Midbrain (tissue), 1 donor: ENCODE data around the gene ATG101.
"Not testable (repeated sequence)": the region's sequence is repeated elsewhere in the genome, so short reads cannot be mapped to it uniquely, and the experiment has no call there.

Experiments used
- DNase-seq: peaks from one replicate; lab custom pipeline; 2025; lab: John Stamatoyannopoulos, UW

Gene ATG101

DNA sequence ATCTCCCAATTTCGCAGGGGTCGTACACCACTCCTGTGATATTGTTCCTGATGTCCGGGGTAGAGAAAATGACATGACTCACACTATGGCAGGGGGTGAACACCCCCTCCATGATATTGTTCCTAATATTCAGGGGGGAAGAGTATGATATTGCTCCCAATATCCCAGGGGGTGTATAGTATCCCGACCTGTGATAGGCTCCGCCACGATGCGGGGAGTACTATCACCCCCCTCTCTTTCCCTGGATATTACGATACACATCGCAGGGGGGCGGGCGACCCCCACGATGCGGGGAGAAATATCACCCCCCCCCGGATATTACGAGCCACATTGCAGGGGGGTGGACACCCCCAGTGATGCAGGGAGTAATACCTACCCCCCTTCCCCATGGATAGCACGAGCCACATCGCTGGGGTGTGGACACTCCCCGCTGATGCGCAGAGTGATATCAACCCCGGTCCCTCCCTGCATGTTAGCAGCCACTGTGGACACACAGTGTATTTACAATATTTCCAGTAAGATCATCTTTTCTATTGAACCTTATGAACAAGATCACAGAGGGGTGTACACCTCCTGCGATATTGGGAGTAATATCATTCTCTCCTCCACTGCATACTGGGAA is 27.4 kb downstream of the ATG101 start:
- DNase-seq: no peak

DNA sequence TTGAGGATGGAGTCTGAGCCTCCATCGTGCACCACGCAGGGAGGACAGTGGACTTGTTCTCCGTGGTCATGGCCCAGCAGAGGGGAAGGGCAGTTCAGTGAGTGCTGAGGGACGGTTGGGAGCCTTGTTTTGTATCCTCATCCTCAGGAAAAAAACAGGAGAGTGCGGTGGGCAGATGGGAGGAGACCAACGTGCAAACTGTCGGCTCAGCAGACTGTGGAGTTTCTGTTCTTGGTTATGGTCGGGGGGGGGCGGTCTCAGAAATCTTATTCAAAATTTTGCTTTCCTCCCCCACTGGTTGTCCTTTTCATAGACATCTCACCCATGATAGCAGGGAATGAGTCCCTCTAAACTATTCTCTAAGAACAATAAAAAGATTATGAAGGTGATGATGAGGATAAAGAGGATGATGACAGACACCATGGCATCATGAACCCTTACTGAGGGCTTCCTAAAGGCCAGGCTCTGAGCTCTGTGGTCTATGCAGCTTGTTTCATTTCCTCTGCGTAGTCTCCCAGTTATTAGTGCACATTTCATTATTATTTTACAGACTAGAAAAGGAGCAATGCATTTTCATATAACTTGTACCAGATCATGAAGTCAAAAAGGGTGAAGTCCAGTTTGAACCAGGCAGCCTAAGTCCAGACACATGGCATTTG is 34.8 kb downstream of the ATG101 start:
- DNase-seq: not testable (repeated sequence)

DNA sequence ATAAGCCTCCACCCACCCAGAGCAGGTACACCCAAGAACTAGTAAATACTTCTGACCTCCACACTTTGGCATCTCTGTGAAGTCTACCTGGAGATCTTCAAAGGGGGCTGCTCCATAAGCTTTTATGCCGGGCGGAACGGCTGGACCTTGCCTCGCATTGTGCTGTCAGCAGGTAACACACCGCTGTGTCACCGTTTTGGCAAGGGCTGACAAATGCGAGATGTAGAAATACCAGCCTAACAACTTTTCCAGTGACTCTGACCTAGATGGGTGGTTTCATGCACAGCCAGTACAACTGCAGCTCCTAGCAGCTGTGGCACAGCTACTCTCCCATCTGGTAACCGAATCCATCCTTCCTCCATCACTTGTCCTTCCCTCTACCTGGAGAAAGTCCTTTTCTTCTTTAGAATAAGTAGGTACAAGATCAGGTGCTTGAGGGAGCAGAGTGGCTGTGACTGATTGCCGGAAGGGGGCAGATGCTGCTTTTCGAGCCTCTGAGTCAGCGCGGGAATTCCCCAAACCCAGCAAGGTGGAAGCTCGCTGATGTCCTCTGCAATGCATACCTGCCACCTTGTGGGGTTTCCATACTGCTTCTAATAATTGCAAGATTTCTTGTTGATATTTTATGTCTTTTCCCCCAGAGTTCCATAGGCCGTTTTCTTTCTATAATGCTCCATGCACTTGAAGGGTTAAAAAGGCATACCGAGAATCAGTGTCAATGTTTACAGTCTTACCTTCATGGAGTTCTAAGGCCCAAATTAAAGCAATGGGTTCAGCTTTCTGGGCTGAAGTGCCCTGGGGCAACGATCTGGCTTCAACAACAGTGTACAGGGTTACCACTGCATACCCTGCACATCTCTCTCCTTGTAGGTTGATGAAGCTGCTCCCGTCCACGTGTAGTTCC is 46.7 kb downstream of the ATG101 start:
- DNase-seq: not testable (repeated sequence)

DNA sequence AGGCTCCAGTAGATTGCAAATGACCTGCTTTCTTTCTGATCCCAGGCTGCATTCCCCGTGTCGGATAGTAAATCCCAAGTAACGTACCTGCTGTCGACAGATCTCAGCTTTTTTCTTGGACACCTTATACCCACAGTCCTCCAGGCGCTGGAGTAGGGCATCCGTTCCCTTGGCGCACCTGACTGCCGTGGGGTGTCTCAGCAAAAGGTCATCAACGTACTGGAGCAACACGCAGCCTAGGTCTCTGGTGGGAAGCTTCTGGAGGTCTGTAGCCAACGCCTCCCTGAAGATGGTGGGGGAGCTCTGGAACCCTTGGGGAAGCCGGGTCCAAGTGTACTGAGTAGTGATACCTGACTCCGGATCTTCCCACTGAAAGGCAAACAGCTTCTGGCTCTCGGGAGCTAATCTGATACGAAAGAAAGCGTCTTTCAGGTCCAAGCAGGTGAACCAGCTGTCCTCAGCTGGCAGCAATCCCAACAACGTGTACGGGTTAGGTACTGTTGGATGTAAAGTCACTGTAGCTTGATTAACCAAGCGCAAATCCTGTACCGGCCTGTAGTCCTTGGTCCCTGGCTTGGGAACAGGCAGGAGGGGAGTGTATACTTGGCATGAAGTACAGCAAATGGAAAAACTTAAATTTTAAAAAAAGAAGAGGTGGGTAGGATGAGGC is 48.2 kb downstream of the ATG101 start:
- not testable (repeated sequence) for DNase-seq

DNA sequence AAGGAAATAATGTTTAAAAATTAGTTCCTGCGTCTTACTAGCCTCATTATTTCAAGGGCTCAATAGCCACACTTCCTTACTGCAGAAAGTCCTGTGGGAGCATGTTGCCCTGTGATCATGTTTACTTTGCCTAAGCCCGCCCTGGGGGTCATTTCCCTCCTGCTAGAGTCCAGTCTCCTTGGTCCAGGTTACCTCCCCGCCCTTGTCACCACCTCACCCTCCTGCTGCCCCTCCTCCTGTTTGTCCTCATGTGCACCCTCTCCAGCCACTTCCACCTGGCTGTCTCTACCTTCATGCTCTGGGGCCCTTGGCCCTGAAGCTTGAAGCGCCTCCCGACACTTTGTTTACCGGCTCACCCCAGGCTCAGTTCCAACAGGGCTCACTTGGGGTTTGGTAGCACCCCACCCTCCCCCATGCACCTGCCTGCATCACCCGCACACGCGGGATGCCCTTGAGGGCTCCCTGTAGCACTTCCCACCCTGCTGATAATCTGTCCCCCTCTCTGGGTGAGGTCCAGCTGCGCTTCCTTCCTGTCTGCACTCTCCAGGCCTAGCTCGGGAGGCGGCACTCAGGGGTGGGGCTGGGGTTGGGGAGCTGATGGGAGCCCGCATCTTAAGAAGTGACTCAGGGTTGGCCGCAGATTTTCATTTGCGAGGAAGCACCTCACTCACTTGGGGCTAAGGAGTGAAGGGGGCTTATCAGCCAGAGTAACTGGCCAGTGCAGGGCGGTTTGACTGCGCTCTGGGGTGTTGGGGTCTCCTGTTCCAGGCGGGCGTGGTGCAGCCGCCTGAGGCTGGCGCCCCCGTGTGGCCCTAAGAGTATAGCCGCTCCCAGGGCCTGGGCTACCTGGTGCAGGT is 49.8 kb downstream of the ATG101 start:
- no peak for DNase-seq

DNA sequence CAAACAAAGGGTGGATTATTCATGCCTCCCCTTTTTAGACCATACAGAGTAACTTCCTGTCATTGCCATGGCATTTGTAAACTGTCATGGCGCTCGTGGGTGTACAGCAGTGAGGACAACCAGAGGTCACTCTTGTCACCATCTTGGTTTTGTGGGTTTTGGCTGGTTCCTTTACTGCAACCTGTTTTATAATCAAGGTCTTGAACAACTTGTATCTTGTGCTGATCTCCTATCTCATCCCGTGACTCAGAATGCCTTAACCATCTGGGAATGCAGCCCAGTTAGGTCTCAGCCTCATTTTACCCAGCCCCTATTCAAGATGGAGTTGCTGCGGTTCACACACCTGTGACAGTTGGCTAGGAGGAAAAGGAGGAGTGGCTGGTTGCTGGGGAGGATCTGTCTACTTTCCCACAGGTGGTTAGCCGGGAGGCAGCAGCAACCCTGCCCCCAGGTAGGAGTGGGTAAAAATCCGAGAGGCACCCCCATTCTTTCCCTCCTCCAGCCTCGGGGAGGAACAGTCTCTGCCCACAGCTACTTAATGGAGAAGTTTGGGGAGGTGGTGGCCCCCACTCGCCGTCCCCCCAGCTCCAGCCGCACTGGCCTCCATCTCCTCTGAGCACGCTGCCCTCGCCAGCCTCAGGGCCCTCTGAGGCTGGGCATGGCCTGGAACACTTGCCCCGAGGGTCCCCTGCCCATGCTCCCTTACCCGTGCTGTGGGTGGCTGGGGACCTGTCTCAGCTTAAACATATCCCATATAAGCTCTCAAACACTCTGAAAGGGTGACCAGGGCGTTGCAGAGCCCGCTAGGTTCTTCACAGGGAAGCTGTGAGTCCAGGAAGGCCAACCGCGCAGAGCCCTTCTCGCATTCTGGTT is 51.4 kb downstream of the ATG101 start:
- no peak for DNase-seq

DNA sequence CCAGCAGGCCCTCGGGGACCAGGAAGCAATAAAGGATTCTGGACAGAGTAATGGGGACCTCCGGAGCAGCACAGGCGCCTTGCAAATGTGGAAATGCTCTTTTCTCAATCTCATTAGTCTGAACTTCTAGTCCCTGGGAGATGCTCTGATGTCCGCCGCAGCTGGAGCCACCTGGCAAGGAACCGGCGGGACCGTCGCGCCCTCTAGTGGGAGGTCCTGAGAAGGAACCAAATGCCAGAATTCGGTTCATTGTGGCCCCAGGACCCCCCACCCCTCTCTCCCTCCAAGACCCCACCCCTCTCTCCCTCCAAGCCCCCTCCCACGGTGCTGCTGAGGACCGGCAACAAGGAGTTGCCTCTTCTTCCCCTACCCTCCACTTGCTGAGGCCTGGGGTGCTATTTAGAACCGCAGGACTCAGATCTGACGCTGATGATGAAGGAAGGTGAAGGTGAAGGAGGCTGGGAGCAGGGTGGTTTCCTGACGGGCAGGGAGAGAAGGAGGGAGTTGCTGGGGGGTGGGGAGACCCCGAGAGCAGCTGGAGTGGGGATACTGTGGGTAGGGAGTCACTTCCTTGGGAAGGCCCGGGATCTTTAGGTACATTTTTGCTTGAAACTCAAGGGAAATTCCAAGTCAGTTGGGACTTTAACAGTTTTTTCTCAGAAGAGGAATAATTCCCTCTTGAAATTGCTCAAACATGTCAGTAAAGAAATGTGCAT is 52.2 kb downstream of the ATG101 start:
- DNase-seq: peak; percentile 26

DNA sequence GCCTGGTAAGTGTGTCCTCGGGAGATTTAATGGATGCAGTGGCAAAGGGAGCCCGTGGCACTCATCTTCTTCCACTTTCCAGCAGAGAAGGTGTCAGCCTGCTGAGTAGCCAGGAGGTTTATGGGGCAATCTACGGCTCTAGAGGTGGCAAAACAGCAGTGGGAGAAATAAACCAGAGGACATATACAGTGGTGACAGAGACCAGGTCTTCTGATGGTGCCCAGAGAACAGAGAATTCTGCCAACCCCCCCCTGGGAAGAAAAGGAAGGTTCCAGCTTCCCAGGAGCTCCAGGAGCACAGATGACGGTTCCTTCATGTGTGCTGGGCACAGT is 52.7 kb downstream of the ATG101 start:
- DNase-seq: no peak

DNA sequence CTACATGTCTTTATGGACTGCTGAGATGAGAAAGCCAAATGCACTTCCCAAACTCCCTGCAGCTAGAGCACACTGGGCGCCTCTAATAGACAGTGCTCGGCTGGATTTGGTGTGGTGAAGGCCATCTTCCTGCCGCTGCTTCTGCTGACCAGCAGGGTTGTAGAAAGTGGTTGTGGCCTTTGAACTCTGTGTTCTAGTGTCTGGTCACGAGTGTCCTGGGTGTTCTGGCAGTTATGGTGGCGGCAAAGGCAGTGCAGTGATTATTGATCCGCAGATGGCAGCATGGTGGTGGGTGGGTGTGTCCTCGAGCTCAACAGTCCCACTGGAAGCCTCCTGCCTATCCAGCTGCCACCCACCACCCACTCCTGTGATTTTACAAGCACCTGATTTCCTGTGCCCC is 53.1 kb downstream of the ATG101 start:
- DNase-seq: no peak

DNA sequence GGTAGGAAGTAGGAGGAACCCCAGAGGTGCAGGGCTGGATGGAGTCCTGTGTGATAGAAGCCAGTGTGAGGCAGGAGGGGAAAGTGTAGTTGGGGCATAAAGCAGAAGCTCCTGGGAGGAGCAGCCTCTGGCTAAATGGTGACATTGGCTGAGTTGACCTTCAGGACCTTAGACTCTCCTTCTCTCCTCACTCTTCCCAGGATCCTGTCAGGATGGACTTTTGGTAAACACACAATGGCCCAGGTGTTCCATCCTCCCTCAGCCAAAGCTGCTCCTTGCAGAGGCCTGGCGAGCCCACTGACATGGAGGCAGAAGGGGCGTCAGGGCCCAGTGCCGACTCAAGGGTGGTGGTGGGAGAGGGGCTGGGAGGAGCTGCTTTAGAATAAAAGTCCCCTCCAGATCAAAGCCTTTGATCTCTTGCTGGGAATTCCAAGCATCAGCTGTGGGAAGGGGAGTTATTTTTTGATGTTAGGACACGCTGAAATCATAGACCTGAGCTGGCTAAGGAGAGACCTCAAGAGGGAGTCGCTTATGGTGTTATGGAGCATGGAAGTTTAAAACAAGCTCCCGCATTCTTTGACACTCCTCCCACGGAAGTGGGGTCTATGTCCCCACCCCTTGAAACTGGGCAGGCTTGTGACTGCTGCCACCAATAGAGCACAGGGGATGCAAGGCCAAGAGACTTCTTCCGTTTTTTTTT is 53.9 kb downstream of the ATG101 start:
- no peak for DNase-seq

DNA sequence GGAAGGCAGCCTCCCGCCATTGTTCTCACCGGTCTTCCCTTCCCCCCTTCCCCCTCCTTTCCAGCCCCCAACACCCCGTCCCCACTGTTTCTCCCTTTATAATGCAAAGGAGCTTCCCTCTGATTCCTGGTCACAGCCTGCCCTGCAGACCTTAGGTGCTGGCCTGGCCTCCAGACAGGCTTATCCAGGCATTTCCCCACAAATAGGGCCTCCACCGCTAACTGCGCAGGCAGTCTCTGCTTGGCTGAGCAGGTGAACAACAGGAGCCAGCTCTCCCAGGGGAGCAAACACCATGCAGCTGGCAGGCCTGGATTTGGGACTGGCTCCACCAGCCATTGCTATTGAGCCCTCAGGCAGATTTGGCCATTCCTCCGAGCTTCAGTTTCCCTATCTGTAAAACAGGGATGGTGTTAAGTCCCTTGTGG is 55.7 kb downstream of the ATG101 start:
- no peak for DNase-seq

DNA sequence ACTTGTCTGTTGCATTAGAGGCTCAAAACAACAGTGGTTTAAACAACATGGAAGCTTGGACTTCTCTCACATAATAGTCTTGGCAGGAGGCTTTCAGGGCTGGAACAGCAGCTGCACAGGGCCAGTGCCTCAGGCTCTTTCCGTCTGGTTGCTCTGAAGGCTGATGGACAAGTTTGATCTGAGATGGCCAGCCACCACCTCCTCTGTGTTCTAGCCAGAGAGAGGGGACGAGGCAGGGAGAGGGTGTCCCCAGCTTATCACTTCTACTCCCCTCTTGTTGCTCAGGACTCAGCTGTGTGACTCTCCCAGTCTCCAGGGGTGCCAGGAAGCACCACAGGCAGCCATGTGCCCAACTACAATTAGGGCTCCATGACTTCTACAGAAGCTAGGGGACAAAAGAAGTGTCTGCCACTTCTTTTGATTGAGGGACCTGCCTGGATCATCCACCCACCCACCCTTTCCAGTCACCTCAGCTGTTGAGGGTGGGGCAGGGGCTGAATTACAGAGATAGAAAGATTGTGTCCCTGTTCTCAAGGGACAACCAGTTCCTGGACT is 56.3 kb downstream of the ATG101 start:
- no peak for DNase-seq
